Body of pancreas (tissue), 4 donors: ENCODE data around the gene SENP6. TPM values are rescaled to one million over a fixed set of nuclear protein-coding genes. Genes with fewer than 3 reads are reported as not detected.

Experiments
- ATAC-seq: fragments of 150-250 bp; one replicate; pipeline ENCODE4 v1.9.1; 2016
- DNase-seq, 4 donors: peaks; one replicate each; pipeline ENCODE4 v3.0.0-alpha.2; 2019
- H3K27ac ChIP-seq, 4 donors: fragments of 200-600 bp; sonication (generic); 1 replicate in 3 of 4; 2 replicates in 1 of 4; pipeline versions ENCODE4 v1.5.1 to v1.6.1; 2016 to 2019; ENCODE audit warnings: mild to moderate bottlenecking in 1 of 4, mixed read lengths in 1 of 4, moderate library complexity in 1 of 4
- H3K27me3 ChIP-seq, 2 donors: fragments of 200-600 bp; sonication (generic); one replicate each; pipeline ENCODE4 v1.6.0; 2016; ENCODE audit warnings: mild to moderate bottlenecking in 1 of 2
- H3K36me3 ChIP-seq, 2 donors: fragments of 200-600 bp; sonication (generic); replicated peaks in 1 of 2; 2 replicates each; pipeline ENCODE4 v1.5.1; 2016; ENCODE audit warnings: low read depth in 2 of 2; ENCODE audit not compliant: insufficient read depth in 1 of 2
- H3K4me1 ChIP-seq: fragments of 200-600 bp; sonication (generic); one replicate; pipeline ENCODE4 v1.6.0; 2016
- H3K4me3 ChIP-seq, 2 donors: fragments of 200-600 bp; sonication (generic); 1 replicate in 1 of 2; 2 replicates in 1 of 2; pipeline ENCODE4 v1.5.1; 2016 to 2019
- H3K9me3 ChIP-seq, 3 donors: fragments of 200-600 bp; sonication (generic); 1 replicate in 2 of 3; 2 replicates in 1 of 3; pipeline ENCODE4 v1.5.1; 2016
- CTCF ChIP-seq, 7 experiments: fragments of 450-650 bp in 4 of 7; fragments of 200-600 bp in 3 of 7; sonication (generic) in 3 of 7; IDR thresholded peaks; one replicate each; pipeline ENCODE4 v1.5.1; 2016 to 2019; ENCODE audit warnings: antibody characterized with exemption in 7 of 7
- POLR2A ChIP-seq, 3 donors: fragments of 450-650 bp; IDR thresholded peaks; one replicate each; pipeline ENCODE4 v1.6.1; 2016; ENCODE audit warnings: antibody characterized with exemption in 3 of 3, mild to moderate bottlenecking in 2 of 3
- WGBS, 2 donors: methylation state at CpG; one replicate each; pipeline ENCODE4 v1.1.5; 2017; 5-methylcytosine and 5-hydroxymethylcytosine counted together
- intact Hi-C: fragments of 100-400 bp; cut with DNase I; formaldehyde crosslinking; loops from one replicate; pipeline ENCODE4 v1.15.1; 2023
- total RNA-seq, 2 donors: library from RNA; depleted of rRNA; stranded (reverse); fragments of >200 nt; gene quantifications; one replicate each; pipeline ENCODE4 v1.1.0, GENCODE V29; 2016

Gene SENP6
- total RNA-seq, 2 donors from 2014 or later, result 68.6 to 75.2 TPM

GRCh38 chr6:75752365-75752764, 150.7 kb downstream of the SENP6 start:
- DNase-seq (no peak), ATAC-seq (no peak)
- Histone ChIP-seq H3K36me3 (no peaks in the 10 kb centered on the region), H3K27me3 (no peaks in the 10 kb centered on the region), H3K27ac (no peak overlapping the region), H3K4me3 (no peak overlapping the region), H3K9me3 (no peaks in the 10 kb centered on the region), H3K4me1 (peaks cover 30% of the 10 kb centered on the region)
- 14 to 15% methylated on average over 3 of the region's 3 CpGs for WGBS, 2 donors
- TF ChIP-seq POLR2A (IDR thresholded peaks at IDR 0.05) (no peak), CTCF (IDR thresholded peaks at IDR 0.05) (no peak)
- intact Hi-C loops, result no loop called here

GRCh38 chr6:75755704-75756103, 154.0 kb downstream of the SENP6 start:
- no peak for DNase-seq
- WGBS, 2 donors, result 87 to 90% methylated on average over 5 of the region's 5 CpGs
- intact Hi-C loops, result no loop called here
- Histone ChIP-seq H3K27me3 (no peaks in the 10 kb centered on the region), H3K4me3 (no peak overlapping the region), H3K27ac (no peak overlapping the region), H3K4me1 (peaks cover 22% of the 10 kb centered on the region), H3K9me3 (no peaks in the 10 kb centered on the region), H3K36me3 (no peaks in the 10 kb centered on the region)
- TF ChIP-seq CTCF (IDR thresholded peaks at IDR 0.05) (no peak), POLR2A (IDR thresholded peaks at IDR 0.05) (no peak)
- ATAC-seq, result no peak

GRCh38 chr6:75757295-75757694, 155.6 kb downstream of the SENP6 start:
- 79 to 92% methylated on average over 3 of the region's 3 CpGs for WGBS, 2 donors
- Histone ChIP-seq H3K36me3 (no peaks in the 10 kb centered on the region), H3K27ac (no peak overlapping the region)

GRCh38 chr6:75758061-75758460, 156.4 kb downstream of the SENP6 start:
- peaks cover 7% of the 10 kb centered on the region for H3K4me1 ChIP-seq
- no peaks in the 10 kb centered on the region for H3K9me3 ChIP-seq
- intact Hi-C loops, result no loop called here
- no peak overlapping the region for H3K4me3 ChIP-seq
- no peak overlapping the region for H3K27ac ChIP-seq
- H3K36me3 ChIP-seq, result no peaks in the 10 kb centered on the region
- H3K27me3 ChIP-seq, result no peaks in the 10 kb centered on the region
- ATAC-seq, result no peak
- no peak for DNase-seq
- TF ChIP-seq POLR2A (IDR thresholded peaks at IDR 0.05) (no peak), CTCF (IDR thresholded peaks at IDR 0.05) (no peak)
- WGBS, 2 donors, result 68 to 74% methylated on average over 5 of the region's 5 CpGs

More at GRCh38 chr6:75757295-75757694, 155.6 kb downstream of the SENP6 start:
- peaks cover 15% of the 10 kb centered on the region for H3K4me1 ChIP-seq
- DNase-seq (no peak), ATAC-seq (no peak)
- no peaks in the 10 kb centered on the region for H3K9me3 ChIP-seq
- no peak for TF ChIP-seq CTCF (IDR thresholded peaks at IDR 0.05)
- TF ChIP-seq POLR2A (IDR thresholded peaks at IDR 0.05), result no peak
- no peak overlapping the region for H3K4me3 ChIP-seq
- intact Hi-C loops, result no loop called here
- no peaks in the 10 kb centered on the region for H3K27me3 ChIP-seq

GRCh38 chr6:75759207-75759606, 157.5 kb downstream of the SENP6 start:
- H3K27me3 ChIP-seq, result no peaks in the 10 kb centered on the region
- H3K36me3 ChIP-seq, result no peaks in the 10 kb centered on the region
- no peak overlapping the region for H3K27ac ChIP-seq
- H3K9me3 ChIP-seq, result no peaks in the 10 kb centered on the region
- DNase-seq, result no peak
- intact Hi-C loops, result no loop called here
- 59 to 85% methylated on average over 5 of the region's 5 CpGs for WGBS, 2 donors
- no peak for ATAC-seq
- H3K4me3 ChIP-seq, result no peak overlapping the region
- TF ChIP-seq POLR2A (IDR thresholded peaks at IDR 0.05), result no peak
- no peak for TF ChIP-seq CTCF (IDR thresholded peaks at IDR 0.05)
- H3K4me1 ChIP-seq, result no peaks in the 10 kb centered on the region
